Breast epithelium (tissue), 3 donors: ENCODE results near the gene KLK10.

Experiments used
- POLR2A ChIP-seq: fragments of 450-650 bp; IDR thresholded peaks from one replicate; pipeline ENCODE4 v1.6.1; 2016; ENCODE audit warnings: antibody characterized with exemption, mild to moderate bottlenecking, moderate library complexity
- POLR2AphosphoS5 ChIP-seq, 3 donors: sonication (generic); formaldehyde crosslinking; IDR thresholded peaks; one replicate each; pipeline ENCODE4 v1.6.1; 2017; ENCODE audit warnings: antibody characterized with exemption in 3 of 3
- TF ChIP-seq, protein P1 (sequence below), 3 donors: fragments of 450-650 bp; IDR thresholded peaks; one replicate each; pipeline ENCODE4 v1.5.1; 2016 to 2017; ENCODE audit warnings: antibody characterized with exemption in 3 of 3, mild to moderate bottlenecking in 3 of 3, moderate library complexity in 3 of 3

GRCh38 chr19:50981587-50982146 is 37.8 kb downstream of the KLK10 start:
- TF ChIP-seq, protein P1, sequence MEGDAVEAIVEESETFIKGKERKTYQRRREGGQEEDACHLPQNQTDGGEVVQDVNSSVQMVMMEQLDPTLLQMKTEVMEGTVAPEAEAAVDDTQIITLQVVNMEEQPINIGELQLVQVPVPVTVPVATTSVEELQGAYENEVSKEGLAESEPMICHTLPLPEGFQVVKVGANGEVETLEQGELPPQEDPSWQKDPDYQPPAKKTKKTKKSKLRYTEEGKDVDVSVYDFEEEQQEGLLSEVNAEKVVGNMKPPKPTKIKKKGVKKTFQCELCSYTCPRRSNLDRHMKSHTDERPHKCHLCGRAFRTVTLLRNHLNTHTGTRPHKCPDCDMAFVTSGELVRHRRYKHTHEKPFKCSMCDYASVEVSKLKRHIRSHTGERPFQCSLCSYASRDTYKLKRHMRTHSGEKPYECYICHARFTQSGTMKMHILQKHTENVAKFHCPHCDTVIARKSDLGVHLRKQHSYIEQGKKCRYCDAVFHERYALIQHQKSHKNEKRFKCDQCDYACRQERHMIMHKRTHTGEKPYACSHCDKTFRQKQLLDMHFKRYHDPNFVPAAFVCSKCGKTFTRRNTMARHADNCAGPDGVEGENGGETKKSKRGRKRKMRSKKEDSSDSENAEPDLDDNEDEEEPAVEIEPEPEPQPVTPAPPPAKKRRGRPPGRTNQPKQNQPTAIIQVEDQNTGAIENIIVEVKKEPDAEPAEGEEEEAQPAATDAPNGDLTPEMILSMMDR (IDR thresholded peaks at IDR 0.05) = no peak
- TF ChIP-seq POLR2A = no peak
- no peak for TF ChIP-seq POLR2AphosphoS5 (IDR thresholded peaks at IDR 0.05)
